Measurements from ENCODE around the gene GAREM1. TPM values are rescaled to one million over a fixed set of nuclear protein-coding genes. Genes with fewer than 3 reads are reported as not detected.

The GAREM1 gene
- total and polyA plus RNA-seq, 9 of the 15 experiments (the other 6 are each of a cell fraction or from before 2014, with no cell fraction given) = 0.03 to 0.33 (median 0.07) TPM; not detected in 1

- intact Hi-C loops (cut with micrococcal nuclease) (no loop called here), in situ Hi-C loops (cut with MboI) (no loop called here)
- H4K20me1 ChIP-seq (replicated peaks; ENCODE audit: control insufficient read depth, insufficient read depth, low read length) = no peaks in the 10 kb centered on the region
- H3K27me3 ChIP-seq (ENCODE audit: control insufficient read depth in 2 of 2, insufficient read depth in 2 of 2, low read length in 2 of 2) = no peaks in the 10 kb centered on the region; a peak in 1 of 5 replicates
- no peaks in the 10 kb centered on the region for H3K9me1 ChIP-seq (ENCODE audit: control insufficient read depth, insufficient read depth, low read length)
- no peak overlapping the region for H2AFZ ChIP-seq (ENCODE audit: low read depth, low read length)
- CTCF ChIA-PET (ENCODE audit: low intra/inter-chr PET ratio) = no interaction called here
- POLR2A ChIA-PET = no interaction called here
- no peak for DNase-seq (ENCODE audit: extremely low read depth in 1 of 4, low spot score in 3 of 4)
- no TSS peak for BruUV-seq (replicated peaks)
- H3K9ac ChIP-seq (ENCODE audit: insufficient read depth in 1 of 2, low read depth in 2 of 2, low read length in 2 of 2) = no peak overlapping the region
- TF ChIP-seq ILK (tag; IDR thresholded peaks at IDR 0.05; ENCODE audit: borderline replicate concordance, low read depth) = no peak
- no peak for TF ChIP-seq CGGBP1 (CRISPR knock-in tag; IDR thresholded peaks at IDR 0.05)
- no peak for TF ChIP-seq MAFG (tag; conservative IDR thresholded peaks at IDR 0.05)
- no peak for TF ChIP-seq RHOXF2B (CRISPR knock-in tag; conservative IDR thresholded peaks at IDR 0.05)
- TF ChIP-seq RBM22 (IDR thresholded peaks at IDR 0.05; ENCODE audit: low read depth, low read length, poor library complexity, severe bottlenecking) = no peak
- no peak for TF ChIP-seq ZNF347 (CRISPR knock-in tag; IDR thresholded peaks at IDR 0.05; ENCODE audit: low read depth)
- no peak for TF ChIP-seq SETDB1 (IDR thresholded peaks at IDR 0.05; ENCODE audit: low read length)
- TF ChIP-seq ID3 (CRISPR knock-in tag; IDR thresholded peaks at IDR 0.05) = no peak
- no peak for TF ChIP-seq ID3 (tag; IDR thresholded peaks at IDR 0.05)
- TF ChIP-seq RBM14 (IDR thresholded peaks at IDR 0.05; ENCODE audit: borderline replicate concordance, insufficient read depth, low read depth, low read length) = no peak
- no peaks in the 10 kb centered on the region for H3K36me3 ChIP-seq (ENCODE audit: control insufficient read depth, insufficient read depth, low read length)
- H3K4me1 ChIP-seq (replicated peaks in 1 of 2; ENCODE audit: control insufficient read depth in 2 of 2, insufficient read depth in 2 of 2, low read length in 2 of 2) = no peaks in the 10 kb centered on the region
- no peak overlapping the region for H3K27ac ChIP-seq (ENCODE audit: extremely low read depth, low read depth, low read length)
- H3K4me3 ChIP-seq = no peak overlapping the region
- no peaks in the 10 kb centered on the region for H3K9me3 ChIP-seq (replicated peaks; ENCODE audit: control insufficient read depth, insufficient read depth, low read depth, low read length)
- ATAC-seq = no peak
- WGBS (ENCODE audit: insufficient coverage, low coverage, missing lambda C conversion rate) = 2% methylated on average over 4 of the region's 4 CpGs
- H3K79me2 ChIP-seq (ENCODE audit: control insufficient read depth, insufficient read depth, low read length) = no peaks in the 10 kb centered on the region
- H3K4me2 ChIP-seq (ENCODE audit: insufficient read depth, low read length) = no peak overlapping the region
- no peak for FAIRE-seq
These were observed 189.8 kb downstream of the GAREM1 start for GRCh38 chr18:32280911-32281310.
